Measurements from ENCODE around the gene FAM50A. TPM values are rescaled to one million over a fixed set of nuclear protein-coding genes. Genes with fewer than 3 reads are reported as not detected.

The FAM50A gene
- polyA plus RNA-seq, 1 of the 3 experiments (the other 2 are of a cell fraction), result 86.0 TPM

- TF ChIP-seq REST (IDR thresholded peaks at IDR 0.05; ENCODE audit: low read depth, low read length), result no peak
Measured at GRCh38 chrX:154460326-154460725, 16.4 kb downstream of the FAM50A start (continued).

GRCh38 chrX:154462396-154462795 is 18.5 kb downstream of the FAM50A start:
- peaks cover 0 to 12% of the 10 kb centered on the region in 2 experiments; a peak in 1 of 4 replicates for H3K4me1 ChIP-seq (ENCODE audit: control insufficient read depth in 1 of 2, insufficient read depth in 2 of 2, low read depth in 1 of 2, low read length in 1 of 2)
- no peaks in the 10 kb centered on the region for H3K9me2 ChIP-seq
- no peak overlapping the region for H3K4me3 ChIP-seq (ENCODE audit: low read depth in 2 of 2, low read length in 1 of 2)
- POLR2A ChIA-PET, result interaction anchor here (1.8 kb wide), 1 partner anchor 16 kb away, joined by 5 read pairs; the partner anchor contains the start of gene LAGE3
- CTCF ChIA-PET, result interaction anchor here (1.9 kb wide), 1 partner anchor 15 kb away, joined by 4 read pairs; no protein-coding TSS in a partner anchor
- WGBS (ENCODE audit: low lambda C conversion rate), result 88% methylated on average over 1 of the region's 8 CpGs
- H3K27ac ChIP-seq (ENCODE audit: low read depth in 2 of 2, low read length in 1 of 2), result no peak overlapping the region
- no peak for TF ChIP-seq IRF3 (IDR thresholded peaks at IDR 0.05; ENCODE audit: low read depth, low read length)
- TF ChIP-seq TAF1 (IDR thresholded peaks at IDR 0.05; ENCODE audit: borderline replicate concordance, low read depth, low read length), result no peak
- no peak for TF ChIP-seq RFX5 (IDR thresholded peaks at IDR 0.05; ENCODE audit: low read length)
- TF ChIP-seq SMC3 (IDR thresholded peaks at IDR 0.05; ENCODE audit: low read depth, low read length), result no peak
- TF ChIP-seq FOXM1 (IDR thresholded peaks at IDR 0.05; ENCODE audit: low read depth), result no peak
- TF ChIP-seq NFIC (IDR thresholded peaks at IDR 0.05; ENCODE audit: borderline replicate concordance), result no peak
- H3K4me2 ChIP-seq, result no peak overlapping the region
- peaks cover 35% of the 10 kb centered on the region for H3K79me2 ChIP-seq (ENCODE audit: insufficient read depth)
- H3F3A ChIP-seq (replicated peaks; ENCODE audit: insufficient read depth), result no peaks in the 10 kb centered on the region
- H3K36me3 ChIP-seq (replicated peaks in 1 of 2; ENCODE audit: control insufficient read depth in 1 of 2, insufficient read depth in 2 of 2, low read length in 1 of 2), result peaks cover 0 to 25% of the 10 kb centered on the region in 2 experiments
- H3K9ac ChIP-seq, result no peak overlapping the region
- no peaks in the 10 kb centered on the region for H3K27me3 ChIP-seq (ENCODE audit: insufficient read depth)
- no peak for DNase-seq
- peaks cover 36% of the 10 kb centered on the region for H4K20me1 ChIP-seq (ENCODE audit: insufficient read depth)
- H3K9me3 ChIP-seq, result no peaks in the 10 kb centered on the region
- H2AFZ ChIP-seq (ENCODE audit: low read depth), result no peak overlapping the region

- no peaks in the 10 kb centered on the region for H3K9me2 ChIP-seq
- 60% methylated on average over 4 of the region's 36 CpGs for WGBS (ENCODE audit: low lambda C conversion rate)
- peaks cover 0 to 30% of the 10 kb centered on the region in 2 experiments for H3K36me3 ChIP-seq (replicated peaks in 1 of 2; ENCODE audit: control insufficient read depth in 1 of 2, insufficient read depth in 2 of 2, low read length in 1 of 2)
- H3K9me3 ChIP-seq, result no peaks in the 10 kb centered on the region
- no peaks in the 10 kb centered on the region for H3F3A ChIP-seq (replicated peaks; ENCODE audit: insufficient read depth)
- no peak for DNase-seq
- ChIA-PET CTCF (interaction anchor here (1.9 kb wide), 1 partner anchor 13 kb away, joined by 4 read pairs; no protein-coding TSS in a partner anchor), POLR2A (interaction anchor here (1.8 kb wide), 1 partner anchor 15 kb away, joined by 5 read pairs; the partner anchor contains the start of gene LAGE3)
- no peak overlapping the region for H3K9ac ChIP-seq
- no peak overlapping the region for H2AFZ ChIP-seq (ENCODE audit: low read depth)
- no peaks in the 10 kb centered on the region for H3K27me3 ChIP-seq (ENCODE audit: insufficient read depth)
- H3K4me2 ChIP-seq, result no peak overlapping the region
- peaks cover 30% of the 10 kb centered on the region for H3K79me2 ChIP-seq (ENCODE audit: insufficient read depth)
- peaks cover 0 to 12% of the 10 kb centered on the region in 2 experiments; a peak in 1 of 4 replicates for H3K4me1 ChIP-seq (ENCODE audit: control insufficient read depth in 1 of 2, insufficient read depth in 2 of 2, low read depth in 1 of 2, low read length in 1 of 2)
- peaks cover 36% of the 10 kb centered on the region for H4K20me1 ChIP-seq (ENCODE audit: insufficient read depth)
- no peak overlapping the region for H3K27ac ChIP-seq (ENCODE audit: low read depth in 2 of 2, low read length in 1 of 2)
- no peak overlapping the region for H3K4me3 ChIP-seq (ENCODE audit: low read depth in 2 of 2, low read length in 1 of 2)
- TF ChIP-seq FOXM1 (IDR thresholded peaks at IDR 0.05; ENCODE audit: low read depth) (no peak), FOSL2 (IDR thresholded peaks at IDR 0.05; ENCODE audit: borderline replicate concordance, low read depth) (no peak), NRF1 (IDR thresholded peaks at IDR 0.05; ENCODE audit: low read depth, low read length) (no peak), REST (IDR thresholded peaks at IDR 0.05; ENCODE audit: low read depth, low read length) (no peak), TAF1 (IDR thresholded peaks at IDR 0.05; ENCODE audit: borderline replicate concordance, low read depth, low read length) (no peak), RXRA (IDR thresholded peaks at IDR 0.05; ENCODE audit: borderline replicate concordance, low read depth) (no peak), CHD2 (IDR thresholded peaks at IDR 0.05; ENCODE audit: low read length, partially characterized antibody) (no peak), RFX5 (IDR thresholded peaks at IDR 0.05; ENCODE audit: low read length) (no peak), FOXJ3 (CRISPR knock-in tag; IDR thresholded peaks at IDR 0.05) (no peak), GATA2 (CRISPR knock-in tag; IDR thresholded peaks at IDR 0.05) (no peak)
Measured at GRCh38 chrX:154463611-154464220, 19.8 kb downstream of the FAM50A start.
